ENCODE data around the gene ADCK1. TPM values are rescaled to one million over a fixed set of nuclear protein-coding genes. Genes with fewer than 3 reads are reported as not detected.

The ADCK1 gene
- total RNA-seq, 4 donors from 2014 or later: 3.5 to 11.0 (median 5.5) TPM

- intact Hi-C loops (cut with DNase I; ENCODE audit: low total_unique reads) (no loop called here), in situ Hi-C loops (cut with MboI; ENCODE audit: low sequenced_read_pairs in 4 of 4) (no loop called here)
- Histone ChIP-seq H3K27ac (no peak overlapping the region), H3K4me1 (peaks cover 0 to 4% of the 10 kb centered on the region in 2 donors), H3K9me3 (no peaks in the 10 kb centered on the region), H3K4me3 (no peak overlapping the region), H3K27me3 (peaks cover 7 to 13% (median 8%) of the 10 kb centered on the region in 3 donors), H3K36me3 (no peaks in the 10 kb centered on the region)
- DNase-seq: no peak
- TF ChIP-seq CTCF (IDR thresholded peaks at IDR 0.05 in 4 of 5, conservative IDR thresholded peaks at IDR 0.05 in 1 of 5): no peak
- no peak for TF ChIP-seq POLR2A (IDR thresholded peaks at IDR 0.05)
- no peak for ATAC-seq
Measured at GRCh38 chr14:77962731-77963520, 163.0 kb downstream of the ADCK1 start.

- Histone ChIP-seq H3K9me3 (no peaks in the 10 kb centered on the region), H3K36me3 (no peaks in the 10 kb centered on the region), H3K4me3 (no peak overlapping the region), H3K4me1 (peaks cover 0 to 4% of the 10 kb centered on the region in 2 donors), H3K27ac (no peak overlapping the region), H3K27me3 (peaks cover 7 to 13% (median 8%) of the 10 kb centered on the region in 3 donors)
- intact Hi-C loops (cut with DNase I; ENCODE audit: low total_unique reads): no loop called here
- no peak for DNase-seq
- ATAC-seq: no peak
- in situ Hi-C loops (cut with MboI; ENCODE audit: low sequenced_read_pairs in 4 of 4): no loop called here
- TF ChIP-seq CTCF (IDR thresholded peaks at IDR 0.05 in 4 of 5, conservative IDR thresholded peaks at IDR 0.05 in 1 of 5) (no peak), POLR2A (IDR thresholded peaks at IDR 0.05) (no peak)
Measured at GRCh38 chr14:77964586-77964985, 164.7 kb downstream of the ADCK1 start.

- in situ Hi-C loops (cut with MboI; ENCODE audit: low sequenced_read_pairs in 4 of 4): no loop called here
- H3K4me1 ChIP-seq: peaks cover 0 to 4% of the 10 kb centered on the region in 2 donors
- ATAC-seq (no peak), DNase-seq (no peak)
- no peaks in the 10 kb centered on the region for H3K36me3 ChIP-seq
- H3K9me3 ChIP-seq: no peaks in the 10 kb centered on the region
- TF ChIP-seq POLR2A (IDR thresholded peaks at IDR 0.05) (no peak), CTCF (IDR thresholded peaks at IDR 0.05 in 4 of 5, conservative IDR thresholded peaks at IDR 0.05 in 1 of 5) (no peak)
- H3K27ac ChIP-seq: no peak overlapping the region
- no peak overlapping the region for H3K4me3 ChIP-seq
- intact Hi-C loops (cut with DNase I; ENCODE audit: low total_unique reads): no loop called here
- peaks cover 7 to 13% (median 8%) of the 10 kb centered on the region in 3 donors for H3K27me3 ChIP-seq
Measured at GRCh38 chr14:77965050-77965449, 165.1 kb downstream of the ADCK1 start.

- no peak overlapping the region for H3K27ac ChIP-seq
- peak overlapping the region; percentile 13 to 40 (median 28) for H3K4me3 ChIP-seq
- ATAC-seq (no peak), DNase-seq (no peak)
- intact Hi-C loops (cut with DNase I; ENCODE audit: low total_unique reads) (no loop called here), in situ Hi-C loops (cut with MboI; ENCODE audit: low sequenced_read_pairs in 4 of 4) (no loop called here)
- H3K36me3 ChIP-seq: no peaks in the 10 kb centered on the region
- H3K4me1 ChIP-seq: peaks cover 0 to 4% of the 10 kb centered on the region in 2 donors
- TF ChIP-seq POLR2A (IDR thresholded peaks at IDR 0.05) (no peak), CTCF (IDR thresholded peaks at IDR 0.05 in 4 of 5, conservative IDR thresholded peaks at IDR 0.05 in 1 of 5) (no peak)
- no peaks in the 10 kb centered on the region for H3K9me3 ChIP-seq
- peaks cover 7 to 13% (median 8%) of the 10 kb centered on the region in 3 donors for H3K27me3 ChIP-seq
Measured at GRCh38 chr14:77965919-77966435, 166.1 kb downstream of the ADCK1 start.
